CD8-positive, alpha-beta memory T cell (primary cell): Measurements from ENCODE around the gene ERBB2. TPM values are rescaled to one million over a fixed set of nuclear protein-coding genes. Genes with fewer than 3 reads are reported as not detected.

Source experiments
- CTCF ChIA-PET: fragments of 350-600 bp; sonication (Branson Sonifier 250); formaldehyde crosslinking; loops from one replicate; lab custom pipeline; 2021; ENCODE audit warnings: antibody characterized with exemption; lab: Charles Lee
- POLR2A ChIA-PET: fragments of 350-600 bp; sonication (Branson Sonifier 250); formaldehyde crosslinking; loops from one replicate; lab custom pipeline; 2021; ENCODE audit warnings: antibody characterized with exemption; lab: Charles Lee
- DNase-seq, 5 donors: peaks; one replicate each; pipeline versions ENCODE4 v3.0.0 to v3.0.0-alpha.2; 2020 to 2022; ENCODE audit warnings: mixed read lengths in 1 of 5
- H3K27ac ChIP-seq: one replicate; pipeline ENCODE4 v1.7.0; 2013; ENCODE audit warnings: low read depth, mild to moderate bottlenecking, low read length, moderate library complexity
- H3K27me3 ChIP-seq: 2 replicates; pipeline ENCODE4 v1.7.0; 2013; ENCODE audit warnings: low read length, mild to moderate bottlenecking; ENCODE audit not compliant: insufficient read depth, poor library complexity, severe bottlenecking
- H3K36me3 ChIP-seq: 2 replicates; pipeline ENCODE4 v1.7.0; 2013; ENCODE audit warnings: mild to moderate bottlenecking, low read length, moderate library complexity; ENCODE audit not compliant: insufficient read depth
- H3K4me1 ChIP-seq: 2 replicates; pipeline ENCODE4 v1.7.0; 2013; ENCODE audit warnings: mild to moderate bottlenecking, low read length, moderate library complexity; ENCODE audit not compliant: insufficient read depth
- H3K4me3 ChIP-seq: 2 replicates; pipeline ENCODE4 v1.7.0; 2013; ENCODE audit warnings: mild to moderate bottlenecking, low read length
- H3K9me3 ChIP-seq: 2 replicates; pipeline ENCODE4 v1.7.0; 2013; ENCODE audit warnings: mild to moderate bottlenecking, low read length
- H3K27ac Mint-ChIP-seq, 8 donors: one replicate each; pipeline ENCODE4 v1.8.0; 2020 to 2021; ENCODE audit warnings: mixed read lengths in 8 of 8, mild to moderate bottlenecking in 6 of 8, inconsistent platforms in 3 of 8, moderate library complexity in 3 of 8
- H3K27me3 Mint-ChIP-seq, 2 donors: one replicate each; pipeline ENCODE4 v1.8.0; 2020 to 2021; ENCODE audit warnings: mixed read lengths in 2 of 2, mild to moderate bottlenecking in 1 of 2, moderate library complexity in 1 of 2
- H3K36me3 Mint-ChIP-seq, 3 donors: one replicate each; pipeline ENCODE4 v1.8.0; 2020 to 2021; ENCODE audit warnings: mixed read lengths in 3 of 3, inconsistent platforms in 1 of 3, mild to moderate bottlenecking in 1 of 3
- H3K4me1 Mint-ChIP-seq, 3 donors: one replicate each; pipeline ENCODE4 v1.8.0; 2020 to 2021; ENCODE audit warnings: mixed read lengths in 3 of 3, inconsistent platforms in 1 of 3, mild to moderate bottlenecking in 1 of 3
- H3K4me3 Mint-ChIP-seq, 7 donors: one replicate each; pipeline ENCODE4 v1.8.0; 2020 to 2021; ENCODE audit warnings: mixed read lengths in 7 of 7, mild to moderate bottlenecking in 6 of 7, moderate library complexity in 4 of 7, inconsistent platforms in 2 of 7
- H3K9me3 Mint-ChIP-seq, 5 donors: one replicate each; pipeline ENCODE4 v1.8.0; 2020 to 2022; ENCODE audit warnings: mixed read lengths in 5 of 5, mild to moderate bottlenecking in 3 of 5, moderate library complexity in 2 of 5, inconsistent platforms in 1 of 5
- polyA plus RNA-seq: library from polyadenylated mRNA; unstranded; fragments of 300-500 nt; fragmentation: Illumina TruSeq; gene quantifications from one replicate; pipeline ENCODE4 v1.2.3, GENCODE V29; 2021
- total RNA-seq, 2 experiments: library from RNA; stranded (reverse); gene quantifications; one replicate each; pipeline ENCODE4 v1.2.3, GENCODE V29; 2021

Gene ERBB2
- total and polyA plus RNA-seq, 3 experiments from 2014 or later, result 2.4 to 3.9 (median 3.6) TPM

DNA sequence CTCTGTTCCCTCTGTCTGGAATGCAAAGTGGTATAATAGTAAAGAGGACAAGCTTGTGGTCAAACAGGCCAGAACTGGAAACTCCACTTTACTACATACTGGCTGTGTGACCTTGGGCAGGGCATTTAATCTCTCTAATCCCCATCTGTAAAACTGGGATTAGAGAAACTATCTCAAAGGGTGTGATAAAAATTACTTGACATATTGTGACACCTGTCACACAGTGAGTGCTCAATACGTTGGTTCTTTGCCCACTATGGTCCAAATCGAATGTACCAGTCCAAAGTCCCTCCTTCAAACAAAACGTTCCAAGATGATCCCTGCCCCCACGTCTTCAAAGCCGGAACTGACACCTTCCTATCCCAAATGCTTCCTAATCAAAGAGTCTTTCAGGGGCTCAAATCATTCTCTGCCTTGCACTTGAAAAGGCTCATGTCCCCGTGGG is 12.7 kb upstream of the ERBB2 start:
- Histone ChIP-seq H3K9me3 (no peaks in the 10 kb centered on the region), H3K4me3 (peak overlapping the region; percentile 88), H3K27ac (peak overlapping the region; percentile 78), H3K36me3 (peaks cover 4% of the 10 kb centered on the region), H3K4me1 (peaks cover 16% of the 10 kb centered on the region), H3K27me3 (no peaks in the 10 kb centered on the region)
- ChIA-PET POLR2A (interaction anchor here (1.2 to 1.9 kb wide), 2 partner anchors 11 to 19 kb away, joined by 5 to 6 read pairs; partner anchors contain the start of gene PNMT), CTCF (interaction anchor here (1.1 to 2.3 kb wide), 6 partner anchors 10 to 66 kb away, joined by 3 to 11 read pairs (median 7); partner anchors contain the start of gene PNMT)
- peak overlapping the region; percentile 66 to 98 (median 97) for H3K27ac Mint-ChIP-seq
- DNase-seq, result no peak
- H3K36me3 Mint-ChIP-seq, result peaks cover 10 to 37% (median 15%) of the 10 kb centered on the region in 3 donors
- H3K9me3 Mint-ChIP-seq, result no peaks in the 10 kb centered on the region
- peaks cover 30 to 41% (median 35%) of the 10 kb centered on the region in 3 donors for H3K4me1 Mint-ChIP-seq
- peak overlapping the region; percentile 96 to 99 (median 97) for H3K4me3 Mint-ChIP-seq
- H3K27me3 Mint-ChIP-seq, result no peaks in the 10 kb centered on the region

GRCh38 chr17:39687546-39688474 is 12.1 kb upstream of the ERBB2 start, which contains the start of gene PGAP3:
Gene PGAP3, minus strand, starts transcription at chr17:39688057. Its CDS starts 43 bp downstream, at chr17:39688014.
- no peaks in the 10 kb centered on the region for H3K27me3 ChIP-seq
- no peaks in the 10 kb centered on the region for H3K9me3 Mint-ChIP-seq
- peaks cover 16% of the 10 kb centered on the region for H3K4me1 ChIP-seq
- peak within 1 kb of the TSS; percentile 95 to 99 (median 97) for H3K27ac Mint-ChIP-seq
- H3K36me3 Mint-ChIP-seq, result peaks cover 10 to 32% (median 10%) of the 10 kb centered on the region in 3 donors
- ChIA-PET POLR2A (interaction anchor here (0.6 to 1.9 kb wide), 5 partner anchors 12 to 238 kb away, joined by 3 to 6 read pairs (median 4); partner anchors contain the start of genes ERBB2 and PNMT), CTCF (interaction anchor here (1.0 to 2.3 kb wide), 10 partner anchors 8 to 99 kb away, joined by 3 to 11 read pairs (median 6); partner anchors contain the start of gene PNMT)
- peak within 1 kb of the TSS; percentile 96 to 99 (median 97) for H3K4me3 Mint-ChIP-seq
- H3K4me3 ChIP-seq, result peak within 1 kb of the TSS; percentile 88
- peaks cover 4% of the 10 kb centered on the region for H3K36me3 ChIP-seq
- no peaks in the 10 kb centered on the region for H3K27me3 Mint-ChIP-seq
- peak within 1 kb of the TSS; percentile 78 for H3K27ac ChIP-seq
- peak; percentile 74 to 89 (median 82) for DNase-seq
- H3K4me1 Mint-ChIP-seq, result peaks cover 30 to 36% (median 31%) of the 10 kb centered on the region in 3 donors
- H3K9me3 ChIP-seq, result no peaks in the 10 kb centered on the region

GRCh38 chr17:39688475-39688835 is 11.4 kb upstream of the ERBB2 start:
- H3K9me3 Mint-ChIP-seq, result no peaks in the 10 kb centered on the region
- Histone ChIP-seq H3K27ac (peak overlapping the region; percentile 78), H3K9me3 (no peaks in the 10 kb centered on the region), H3K4me1 (peaks cover 16% of the 10 kb centered on the region), H3K36me3 (peaks cover 3% of the 10 kb centered on the region), H3K27me3 (no peaks in the 10 kb centered on the region), H3K4me3 (peak overlapping the region; percentile 88)
- ChIA-PET CTCF (interaction anchor here (1.0 to 2.3 kb wide), 10 partner anchors 9 to 98 kb away, joined by 3 to 11 read pairs (median 6); partner anchors contain the start of gene PNMT), POLR2A (interaction anchor here (0.6 to 1.9 kb wide), 5 partner anchors 11 to 238 kb away, joined by 3 to 6 read pairs (median 4); partner anchors contain the start of genes ERBB2 and PNMT)
- H3K4me1 Mint-ChIP-seq, result peaks cover 25 to 31% (median 31%) of the 10 kb centered on the region in 3 donors
- peaks cover 5 to 27% (median 7%) of the 10 kb centered on the region in 3 donors for H3K36me3 Mint-ChIP-seq
- DNase-seq, result no peak
- peak overlapping the region; percentile 96 to 99 (median 97) for H3K4me3 Mint-ChIP-seq
- peak overlapping the region; percentile 95 to 99 (median 97) for H3K27ac Mint-ChIP-seq
- H3K27me3 Mint-ChIP-seq, result no peaks in the 10 kb centered on the region

- Histone ChIP-seq H3K4me3 (peak overlapping the region; percentile 88), H3K27ac (no peak overlapping the region), H3K36me3 (no peaks in the 10 kb centered on the region), H3K4me1 (peaks cover 16% of the 10 kb centered on the region), H3K27me3 (no peaks in the 10 kb centered on the region), H3K9me3 (no peaks in the 10 kb centered on the region)
- peak overlapping the region; percentile 96 to 99 (median 97) for H3K4me3 Mint-ChIP-seq
- no peaks in the 10 kb centered on the region for H3K27me3 Mint-ChIP-seq
- H3K36me3 Mint-ChIP-seq, result peaks cover 4 to 24% (median 7%) of the 10 kb centered on the region in 3 donors
- DNase-seq, result no peak
- H3K9me3 Mint-ChIP-seq, result no peaks in the 10 kb centered on the region
- H3K4me1 Mint-ChIP-seq, result peaks cover 25 to 31% (median 31%) of the 10 kb centered on the region in 3 donors
- POLR2A ChIA-PET, result no interaction called here
- H3K27ac Mint-ChIP-seq, result peak overlapping the region in 7 of 8 donors; percentile 11 to 98 (median 97)
- CTCF ChIA-PET, result interaction anchor here (0.9 to 2.3 kb wide), 4 partner anchors 18 to 65 kb away, joined by 3 to 11 read pairs (median 6); partner anchors contain the start of gene PNMT
Measured at GRCh38 chr17:39688945-39689344, 10.9 kb upstream of the ERBB2 start.

DNA sequence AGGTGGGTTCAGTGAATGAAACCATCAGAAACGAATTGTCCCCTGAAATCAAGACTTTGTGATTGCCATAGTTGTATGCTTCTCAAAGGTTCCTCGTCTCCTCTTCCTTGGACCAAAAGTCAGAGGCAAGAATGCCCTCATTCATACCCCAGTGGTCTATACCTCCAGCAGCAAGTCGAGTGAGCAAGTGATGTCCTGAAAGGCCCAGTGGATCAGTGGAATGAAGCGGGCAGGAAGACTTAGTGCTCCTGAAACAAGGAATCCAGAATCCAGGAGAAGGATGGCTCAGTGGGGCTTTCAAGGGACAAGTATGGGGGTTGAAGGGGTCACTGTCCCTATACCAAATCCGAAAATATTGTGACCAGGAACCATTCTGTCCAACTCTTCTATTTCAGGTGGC is 5.3 kb upstream of the ERBB2 start:
- Mint-ChIP-seq H3K4me3 (no peak overlapping the region), H3K27ac (no peak overlapping the region), H3K27me3 (peaks cover 6 to 20% of the 10 kb centered on the region in 2 donors), H3K9me3 (no peaks in the 10 kb centered on the region), H3K4me1 (peaks cover 2 to 8% (median 3%) of the 10 kb centered on the region in 3 donors), H3K36me3 (peaks cover 0 to 6% (median 3%) of the 10 kb centered on the region in 3 donors)
- Histone ChIP-seq H3K27me3 (no peaks in the 10 kb centered on the region), H3K9me3 (no peaks in the 10 kb centered on the region), H3K4me3 (no peak overlapping the region), H3K4me1 (no peaks in the 10 kb centered on the region), H3K27ac (no peak overlapping the region), H3K36me3 (no peaks in the 10 kb centered on the region)
- CTCF ChIA-PET, result no interaction called here
- DNase-seq, result no peak
- POLR2A ChIA-PET, result no interaction called here

- H3K36me3 Mint-ChIP-seq, result peaks cover 0 to 7% (median 3%) of the 10 kb centered on the region in 3 donors
- DNase-seq, result no peak
- no peak overlapping the region for H3K4me3 Mint-ChIP-seq
- no peak overlapping the region for H3K27ac ChIP-seq
- no peaks in the 10 kb centered on the region for H3K9me3 ChIP-seq
- ChIA-PET POLR2A (no interaction called here), CTCF (no interaction called here)
- peaks cover 9 to 23% of the 10 kb centered on the region in 2 donors for H3K27me3 Mint-ChIP-seq
- H3K36me3 ChIP-seq, result no peaks in the 10 kb centered on the region
- no peaks in the 10 kb centered on the region for H3K9me3 Mint-ChIP-seq
- H3K27ac Mint-ChIP-seq, result no peak overlapping the region
- H3K27me3 ChIP-seq, result no peaks in the 10 kb centered on the region
- H3K4me3 ChIP-seq, result no peak overlapping the region
- no peaks in the 10 kb centered on the region for H3K4me1 ChIP-seq
- H3K4me1 Mint-ChIP-seq, result peaks cover 4 to 10% (median 6%) of the 10 kb centered on the region in 3 donors
Measured at GRCh38 chr17:39695089-39695474, 4.8 kb upstream of the ERBB2 start.

GRCh38 chr17:39696731-39697130 is 3.1 kb upstream of the ERBB2 start:
- Histone ChIP-seq H3K27ac (no peak overlapping the region), H3K36me3 (no peaks in the 10 kb centered on the region), H3K9me3 (no peaks in the 10 kb centered on the region), H3K4me3 (no peak overlapping the region), H3K4me1 (no peaks in the 10 kb centered on the region), H3K27me3 (peaks cover 5% of the 10 kb centered on the region)
- DNase-seq, result no peak
- CTCF ChIA-PET, result interaction anchor here (1.0 to 1.5 kb wide), 2 partner anchors 9 to 75 kb away, joined by 3 to 4 read pairs; partner anchors contain the start of gene PGAP3
- H3K27ac Mint-ChIP-seq, result no peak overlapping the region
- no peak overlapping the region for H3K4me3 Mint-ChIP-seq
- H3K27me3 Mint-ChIP-seq, result peaks cover 21 to 36% of the 10 kb centered on the region in 2 donors
- H3K9me3 Mint-ChIP-seq, result no peaks in the 10 kb centered on the region
- peaks cover 6 to 14% (median 12%) of the 10 kb centered on the region in 3 donors for H3K4me1 Mint-ChIP-seq
- POLR2A ChIA-PET, result no interaction called here
- peaks cover 0 to 7% (median 3%) of the 10 kb centered on the region in 3 donors for H3K36me3 Mint-ChIP-seq
